Lower lobe of right lung (tissue), 2 donors: ENCODE results near the gene SLC4A7. TPM values are rescaled to one million over a fixed set of nuclear protein-coding genes. Genes with fewer than 3 reads are reported as not detected.

ENCODE experiments used
- ATAC-seq, 2 donors: fragments of 200-7000 bp; cut with Tn5 transposase; one replicate each; pipeline ENCODE4 v1.9.1; 2020 to 2022; ENCODE audit warnings: mild to moderate bottlenecking in 2 of 2, moderate library complexity in 2 of 2
- DNase-seq: peaks from one replicate; pipeline ENCODE4 v3.0.0-alpha.2; 2020
- H3K27ac ChIP-seq: fragments of 200-600 bp; one replicate; pipeline ENCODE4 v1.8.0; 2022
- H3K27me3 ChIP-seq: fragments of 200-600 bp; one replicate; pipeline ENCODE4 v1.8.0; 2022; ENCODE audit warnings: low read depth
- H3K36me3 ChIP-seq: fragments of 200-600 bp; one replicate; pipeline ENCODE4 v1.8.0; 2022; ENCODE audit warnings: mild to moderate bottlenecking
- H3K4me1 ChIP-seq: fragments of 200-600 bp; one replicate; pipeline ENCODE4 v1.8.0; 2022
- H3K4me3 ChIP-seq: fragments of 200-600 bp; one replicate; pipeline ENCODE4 v1.8.0; 2022; ENCODE audit warnings: mild to moderate bottlenecking
- H3K9me3 ChIP-seq: fragments of 200-600 bp; one replicate; pipeline ENCODE4 v1.8.0; 2022
- intact Hi-C: fragments of 100-400 bp; cut with DNase I; formaldehyde crosslinking; loops from one replicate; pipeline ENCODE4 v1.11.0; 2022
- total RNA-seq: library from RNA; stranded (reverse); fragmentation: NEBNext Ultra II Directional; extraction: Animal tissue kit (Norgen Biotek cat#: 25700); gene quantifications from one replicate; pipeline ENCODE4 v1.2.1, GENCODE V29; 2021
- TF ChIP-seq, protein P1 (sequence below): fragments of 200-600 bp; IDR thresholded peaks from one replicate; pipeline ENCODE4 v1.8.0; 2022; ENCODE audit warnings: antibody characterized with exemption, mild to moderate bottlenecking
- donor health status: DM: no; HTN: yes; CAD: no; lungs with severe emphysema.

The SLC4A7 gene
- total RNA-seq, 1 donor from 2014 or later = 17.2 TPM

DNA sequence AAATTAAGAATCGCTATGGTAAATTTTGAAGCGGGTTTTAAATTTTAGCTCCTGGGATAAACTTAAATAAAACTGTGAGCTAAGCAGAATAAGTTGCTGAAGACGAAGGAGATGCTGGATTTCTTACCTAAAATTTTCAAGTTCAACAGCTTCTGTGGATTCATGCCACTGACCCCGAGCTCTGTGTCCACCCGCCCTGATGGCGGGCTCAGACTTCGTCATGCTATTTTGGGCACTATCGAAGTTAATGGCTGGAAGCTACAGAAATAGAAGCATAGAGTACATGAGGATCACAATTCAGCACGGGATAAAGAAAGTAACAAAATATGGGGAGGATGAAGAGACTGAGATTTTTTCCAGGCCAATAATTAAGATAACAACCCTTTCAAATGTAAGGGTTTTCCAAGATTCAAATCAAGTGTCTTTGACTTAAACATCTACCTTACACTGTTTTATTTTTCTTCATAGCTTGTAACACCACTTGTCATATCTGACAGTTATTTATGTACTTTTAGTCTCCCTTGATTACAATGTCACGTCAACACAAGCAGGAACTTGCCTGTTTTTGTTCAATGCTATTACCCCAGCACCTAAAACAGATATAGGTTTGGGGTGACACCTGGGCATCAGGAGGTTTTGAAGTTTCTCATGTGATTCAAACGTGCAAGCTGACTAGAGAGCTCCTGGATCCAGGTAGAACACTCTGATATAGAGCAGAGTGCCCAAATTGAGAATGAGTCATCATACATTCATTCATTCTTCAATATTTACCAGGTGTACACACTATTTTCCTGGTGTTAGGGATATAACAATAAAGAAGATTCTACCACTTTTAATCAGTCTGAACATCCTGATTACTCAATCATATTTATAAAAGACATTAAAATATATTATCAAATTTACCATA, 138.0 kb downstream of the SLC4A7 start:
- no peaks in the 10 kb centered on the region for H3K4me1 ChIP-seq
- no peak for DNase-seq
- no peaks in the 10 kb centered on the region for H3K36me3 ChIP-seq
- H3K4me3 ChIP-seq = no peak overlapping the region
- TF ChIP-seq, protein P1, sequence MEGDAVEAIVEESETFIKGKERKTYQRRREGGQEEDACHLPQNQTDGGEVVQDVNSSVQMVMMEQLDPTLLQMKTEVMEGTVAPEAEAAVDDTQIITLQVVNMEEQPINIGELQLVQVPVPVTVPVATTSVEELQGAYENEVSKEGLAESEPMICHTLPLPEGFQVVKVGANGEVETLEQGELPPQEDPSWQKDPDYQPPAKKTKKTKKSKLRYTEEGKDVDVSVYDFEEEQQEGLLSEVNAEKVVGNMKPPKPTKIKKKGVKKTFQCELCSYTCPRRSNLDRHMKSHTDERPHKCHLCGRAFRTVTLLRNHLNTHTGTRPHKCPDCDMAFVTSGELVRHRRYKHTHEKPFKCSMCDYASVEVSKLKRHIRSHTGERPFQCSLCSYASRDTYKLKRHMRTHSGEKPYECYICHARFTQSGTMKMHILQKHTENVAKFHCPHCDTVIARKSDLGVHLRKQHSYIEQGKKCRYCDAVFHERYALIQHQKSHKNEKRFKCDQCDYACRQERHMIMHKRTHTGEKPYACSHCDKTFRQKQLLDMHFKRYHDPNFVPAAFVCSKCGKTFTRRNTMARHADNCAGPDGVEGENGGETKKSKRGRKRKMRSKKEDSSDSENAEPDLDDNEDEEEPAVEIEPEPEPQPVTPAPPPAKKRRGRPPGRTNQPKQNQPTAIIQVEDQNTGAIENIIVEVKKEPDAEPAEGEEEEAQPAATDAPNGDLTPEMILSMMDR = no peak
- ATAC-seq = no peak
- H3K27me3 ChIP-seq = no peaks in the 10 kb centered on the region
- intact Hi-C loops = no loop called here
- no peak overlapping the region for H3K27ac ChIP-seq
- no peaks in the 10 kb centered on the region for H3K9me3 ChIP-seq

DNA sequence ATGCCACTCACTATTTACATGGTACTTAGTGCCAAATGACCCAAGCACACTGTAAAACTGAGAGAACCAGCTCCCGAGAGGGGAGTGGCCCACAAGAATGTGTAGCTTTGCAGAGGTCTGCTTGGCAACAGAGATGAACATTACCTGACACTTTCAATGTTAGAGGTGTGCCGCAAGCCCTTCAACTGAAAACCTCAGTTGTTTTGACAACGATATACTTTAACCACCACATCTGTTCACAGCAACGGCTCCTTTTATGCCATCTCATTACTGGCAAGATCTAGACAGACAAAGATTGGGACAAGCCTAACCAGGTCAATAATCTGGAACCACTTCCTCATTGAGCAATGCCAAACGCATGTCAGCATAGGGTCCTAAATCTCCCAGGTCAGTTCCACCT, 138.7 kb downstream of the SLC4A7 start:
- ATAC-seq (peak; percentile 62 to 86), DNase-seq (no peak)
- H3K27ac ChIP-seq = no peak overlapping the region
- no peak overlapping the region for H3K4me3 ChIP-seq
- no peaks in the 10 kb centered on the region for H3K4me1 ChIP-seq
- TF ChIP-seq, protein P1 = no peak
- H3K27me3 ChIP-seq = no peaks in the 10 kb centered on the region
- no peaks in the 10 kb centered on the region for H3K9me3 ChIP-seq
- intact Hi-C loops = no loop called here
- no peaks in the 10 kb centered on the region for H3K36me3 ChIP-seq

DNA sequence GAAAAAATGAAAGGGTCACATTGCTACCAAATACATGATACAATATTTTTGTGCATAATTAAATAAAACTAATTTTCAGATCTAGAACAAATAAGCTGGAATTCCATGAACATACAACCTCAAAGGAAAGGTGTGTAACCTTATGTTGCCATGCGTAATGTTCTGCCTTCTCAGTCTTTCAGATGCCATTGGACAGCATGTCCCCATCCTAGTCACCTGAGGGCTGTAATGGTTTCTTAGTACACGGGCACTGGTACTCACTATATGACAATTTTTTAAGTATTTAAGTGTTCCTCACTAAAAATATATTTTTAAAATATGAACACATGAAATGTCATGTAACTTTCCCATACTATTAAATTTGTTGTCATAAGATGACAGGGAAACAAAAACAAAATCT, 139.1 kb downstream of the SLC4A7 start:
- no peaks in the 10 kb centered on the region for H3K4me1 ChIP-seq
- no peaks in the 10 kb centered on the region for H3K36me3 ChIP-seq
- H3K9me3 ChIP-seq = no peaks in the 10 kb centered on the region
- intact Hi-C loops = no loop called here
- H3K27ac ChIP-seq = no peak overlapping the region
- no peak overlapping the region for H3K4me3 ChIP-seq
- DNase-seq = no peak
- TF ChIP-seq, protein P1 = no peak
- no peaks in the 10 kb centered on the region for H3K27me3 ChIP-seq
- no peak for ATAC-seq

DNA sequence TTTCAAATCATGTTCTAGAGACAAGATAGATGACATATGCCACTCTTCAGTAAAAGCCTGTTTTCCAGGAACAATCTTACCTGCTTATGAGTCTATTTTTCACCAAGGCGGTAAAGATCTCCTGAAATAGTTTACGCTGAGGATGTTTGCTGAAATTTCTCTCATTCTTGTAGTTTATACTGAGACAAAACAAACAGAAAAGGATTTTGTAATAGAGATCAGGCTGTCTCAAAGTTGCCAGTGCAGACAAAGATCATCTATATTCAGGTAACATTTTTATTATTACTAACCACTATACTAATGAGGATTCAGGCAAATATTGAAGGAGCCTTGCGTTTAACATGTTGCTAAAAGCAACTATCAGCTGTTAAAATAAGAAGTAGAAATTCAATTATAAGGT, 140.0 kb downstream of the SLC4A7 start:
- DNase-seq = no peak
- H3K9me3 ChIP-seq = no peaks in the 10 kb centered on the region
- TF ChIP-seq, protein P1 = no peak
- H3K36me3 ChIP-seq = no peaks in the 10 kb centered on the region
- no peaks in the 10 kb centered on the region for H3K4me1 ChIP-seq
- intact Hi-C loops = no loop called here
- H3K27me3 ChIP-seq = no peaks in the 10 kb centered on the region
- H3K4me3 ChIP-seq = no peak overlapping the region
- H3K27ac ChIP-seq = no peak overlapping the region
- ATAC-seq = no peak

DNA sequence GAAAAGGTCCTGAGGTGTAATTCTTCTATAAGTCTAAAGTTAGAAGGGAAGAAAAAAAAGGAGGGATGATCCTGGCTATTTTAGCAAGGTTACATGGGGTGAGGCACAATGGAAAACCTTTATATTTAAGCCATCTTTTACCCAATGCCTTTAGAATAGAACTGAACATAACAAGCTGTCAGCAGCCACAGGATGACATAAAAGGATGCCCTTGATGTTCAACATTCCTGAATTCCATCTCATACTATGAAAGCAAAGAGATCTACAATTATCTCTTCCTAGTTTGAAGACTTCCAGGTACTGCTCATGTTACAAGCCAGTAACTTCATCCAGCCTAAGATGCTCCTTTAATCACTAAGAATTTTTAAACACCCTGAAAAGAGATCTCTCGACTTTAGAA, 141.9 kb downstream of the SLC4A7 start:
- TF ChIP-seq, protein P1 = no peak
- no peak for ATAC-seq
- no peak overlapping the region for H3K4me3 ChIP-seq
- H3K36me3 ChIP-seq = no peaks in the 10 kb centered on the region
- H3K27me3 ChIP-seq = no peaks in the 10 kb centered on the region
- no peaks in the 10 kb centered on the region for H3K4me1 ChIP-seq
- intact Hi-C loops = no loop called here
- no peaks in the 10 kb centered on the region for H3K9me3 ChIP-seq
- no peak overlapping the region for H3K27ac ChIP-seq
- DNase-seq = no peak
